Fibroblast of skin of abdomen (primary cell): ENCODE measurements around the gene PCDHGA1.
A peak's percentile ranks its signal among the peaks of the same experiment; 100 is the strongest.

Experiments used
- DNase-seq: peaks from one replicate; pipeline ENCODE4 v3.0.0-alpha.2; 2013

Gene PCDHGA1

GRCh38 chr5:141547488-141547887 is 217.2 kb downstream of the PCDHGA1 start:
- DNase-seq: no peak

- no peak for DNase-seq
These were observed 217.6 kb downstream of the PCDHGA1 start for GRCh38 chr5:141547921-141548320.

GRCh38 chr5:141557681-141558136 is 227.4 kb downstream of the PCDHGA1 start:
- peak; percentile 99 for DNase-seq

GRCh38 chr5:141558150-141558549 is 227.8 kb downstream of the PCDHGA1 start:
- no peak for DNase-seq

GRCh38 chr5:141559461-141559860 is 229.1 kb downstream of the PCDHGA1 start:
- DNase-seq: peak; percentile 42

- peak; percentile 29 for DNase-seq
These were observed 229.8 kb downstream of the PCDHGA1 start for GRCh38 chr5:141560151-141560550.

GRCh38 chr5:141560725-141561483 is 230.6 kb downstream of the PCDHGA1 start:
- DNase-seq: peak; percentile 99
